ENCODE data around the gene CAMKMT. TPM values are rescaled to one million over a fixed set of nuclear protein-coding genes. Genes with fewer than 3 reads are reported as not detected.

CAMKMT gene
- total RNA-seq, 2 experiments from 2014 or later: 12.9 to 13.3 TPM

DNA sequence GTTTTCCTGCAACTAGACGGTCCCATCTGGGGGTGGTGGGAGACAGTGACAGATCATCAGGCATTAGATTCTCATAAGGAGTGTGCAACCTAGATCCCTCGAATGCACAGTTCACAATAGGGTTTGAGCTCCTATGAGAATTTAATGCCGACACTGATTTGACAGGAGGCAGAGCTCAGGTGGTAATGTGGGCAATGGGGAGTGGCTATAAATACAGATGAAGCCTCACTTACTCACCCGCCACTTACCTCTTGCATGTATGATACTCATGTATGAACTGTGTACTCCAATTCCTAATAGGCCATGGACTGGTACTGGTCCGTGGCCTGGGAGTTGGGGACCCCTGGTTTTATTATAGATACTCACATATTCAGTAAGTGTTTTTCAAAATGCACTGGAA lies 457.3 kb downstream of the CAMKMT start:
- no peak overlapping the region for H3K27ac Mint-ChIP-seq
- no peaks in the 10 kb centered on the region for H3K4me1 Mint-ChIP-seq
- ATAC-seq (ENCODE audit: low read depth) (no peak), DNase-seq (no peak)
- H3K36me3 Mint-ChIP-seq: no peaks in the 10 kb centered on the region
- H3K4me3 Mint-ChIP-seq: no peak overlapping the region
- H3K9me3 Mint-ChIP-seq: no peaks in the 10 kb centered on the region
- POLR2A ChIA-PET: no interaction called here
- peaks cover 9% of the 10 kb centered on the region for H3K27me3 Mint-ChIP-seq

DNA sequence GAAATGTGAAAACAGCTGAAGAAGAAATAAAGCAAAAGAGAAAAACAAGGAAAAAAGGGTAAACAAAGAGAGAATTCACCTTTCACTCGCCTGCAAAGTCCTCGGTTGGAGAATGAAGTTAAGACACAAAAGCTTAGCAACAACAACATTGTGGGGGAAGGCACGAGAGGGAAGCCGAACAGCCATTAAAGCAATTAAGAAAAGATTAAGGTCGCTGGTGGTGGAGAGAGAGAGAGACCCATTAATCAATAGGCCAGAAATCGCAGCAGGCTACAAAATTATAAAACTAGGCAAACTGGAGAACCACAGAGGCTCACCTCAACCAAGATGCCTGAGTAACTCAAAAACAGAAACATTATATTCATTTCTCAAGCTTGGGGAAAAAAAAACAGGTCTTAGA lies 459.8 kb downstream of the CAMKMT start:
- Mint-ChIP-seq H3K4me3 (no peak overlapping the region), H3K4me1 (no peaks in the 10 kb centered on the region), H3K36me3 (no peaks in the 10 kb centered on the region), H3K27me3 (peaks cover 5% of the 10 kb centered on the region), H3K27ac (no peak overlapping the region), H3K9me3 (no peaks in the 10 kb centered on the region)
- POLR2A ChIA-PET: no interaction called here
- DNase-seq (no peak), ATAC-seq (ENCODE audit: low read depth) (no peak)

- H3K27ac Mint-ChIP-seq: no peak overlapping the region
- no peak overlapping the region for H3K4me3 Mint-ChIP-seq
- POLR2A ChIA-PET: no interaction called here
- no peak for DNase-seq
- no peaks in the 10 kb centered on the region for H3K36me3 Mint-ChIP-seq
- ATAC-seq (ENCODE audit: low read depth): no peak
- no peaks in the 10 kb centered on the region for H3K9me3 Mint-ChIP-seq
- no peaks in the 10 kb centered on the region for H3K4me1 Mint-ChIP-seq
- peaks cover 5% of the 10 kb centered on the region for H3K27me3 Mint-ChIP-seq
These were observed 460.4 kb downstream of the CAMKMT start for GRCh38 chr2:44822174-44822573.

Other genes with a start within 250 kb of the CAMKMT start
- gene PPM1B, start 193.1 kb upstream of the CAMKMT start, total RNA-seq: 10 to 100 TPM; 59.3 to 60.4 TPM
- gene SLC3A1, start 86.5 kb upstream of the CAMKMT start, total RNA-seq: under 1 TPM; 0.20 to 0.33 TPM
- 10 to 100 TPM; 27.8 to 30.6 TPM for gene PREPL, start 453 bp upstream of the CAMKMT start, total RNA-seq

All from activated naive CD8-positive, alpha-beta T cell treated with anti-CD3 and anti-CD28 coated beads, Interleukin-2, amount 10 ng/mL, durations not matched to agents 7 days and 5 days (primary cell).